Fibroblast of villous mesenchyme (primary cell): ENCODE measurements around the gene ZBTB43. TPM values are rescaled to one million over a fixed set of nuclear protein-coding genes. Genes with fewer than 3 reads are reported as not detected.

Experiments
- DNase-seq: peaks from one replicate; pipeline ENCODE4 v3.0.0-alpha.2; 2010; ENCODE audit warnings: low read depth
- H3K4me3 ChIP-seq: 2 replicates; pipeline ENCODE4 v1.5.1; 2011; ENCODE audit warnings: low read depth, mild to moderate bottlenecking, low read length
- total RNA-seq: library from RNA; depleted of rRNA; stranded (reverse); fragments of >200 nt; gene quantifications from 2 replicates; pipeline ENCODE4 v1.2.3, GENCODE V29; 2012
- TF ChIP-seq, protein P1 (sequence below): IDR thresholded peaks from 2 replicates; pipeline ENCODE4 v1.5.1; 2012; ENCODE audit warnings: low read depth, mild to moderate bottlenecking, low read length; ENCODE audit not compliant: insufficient read depth

ZBTB43 gene, protein sequence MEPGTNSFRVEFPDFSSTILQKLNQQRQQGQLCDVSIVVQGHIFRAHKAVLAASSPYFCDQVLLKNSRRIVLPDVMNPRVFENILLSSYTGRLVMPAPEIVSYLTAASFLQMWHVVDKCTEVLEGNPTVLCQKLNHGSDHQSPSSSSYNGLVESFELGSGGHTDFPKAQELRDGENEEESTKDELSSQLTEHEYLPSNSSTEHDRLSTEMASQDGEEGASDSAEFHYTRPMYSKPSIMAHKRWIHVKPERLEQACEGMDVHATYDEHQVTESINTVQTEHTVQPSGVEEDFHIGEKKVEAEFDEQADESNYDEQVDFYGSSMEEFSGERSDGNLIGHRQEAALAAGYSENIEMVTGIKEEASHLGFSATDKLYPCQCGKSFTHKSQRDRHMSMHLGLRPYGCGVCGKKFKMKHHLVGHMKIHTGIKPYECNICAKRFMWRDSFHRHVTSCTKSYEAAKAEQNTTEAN
- total RNA-seq: 9.0 and 13.0 TPM in 2 replicates

DNA sequence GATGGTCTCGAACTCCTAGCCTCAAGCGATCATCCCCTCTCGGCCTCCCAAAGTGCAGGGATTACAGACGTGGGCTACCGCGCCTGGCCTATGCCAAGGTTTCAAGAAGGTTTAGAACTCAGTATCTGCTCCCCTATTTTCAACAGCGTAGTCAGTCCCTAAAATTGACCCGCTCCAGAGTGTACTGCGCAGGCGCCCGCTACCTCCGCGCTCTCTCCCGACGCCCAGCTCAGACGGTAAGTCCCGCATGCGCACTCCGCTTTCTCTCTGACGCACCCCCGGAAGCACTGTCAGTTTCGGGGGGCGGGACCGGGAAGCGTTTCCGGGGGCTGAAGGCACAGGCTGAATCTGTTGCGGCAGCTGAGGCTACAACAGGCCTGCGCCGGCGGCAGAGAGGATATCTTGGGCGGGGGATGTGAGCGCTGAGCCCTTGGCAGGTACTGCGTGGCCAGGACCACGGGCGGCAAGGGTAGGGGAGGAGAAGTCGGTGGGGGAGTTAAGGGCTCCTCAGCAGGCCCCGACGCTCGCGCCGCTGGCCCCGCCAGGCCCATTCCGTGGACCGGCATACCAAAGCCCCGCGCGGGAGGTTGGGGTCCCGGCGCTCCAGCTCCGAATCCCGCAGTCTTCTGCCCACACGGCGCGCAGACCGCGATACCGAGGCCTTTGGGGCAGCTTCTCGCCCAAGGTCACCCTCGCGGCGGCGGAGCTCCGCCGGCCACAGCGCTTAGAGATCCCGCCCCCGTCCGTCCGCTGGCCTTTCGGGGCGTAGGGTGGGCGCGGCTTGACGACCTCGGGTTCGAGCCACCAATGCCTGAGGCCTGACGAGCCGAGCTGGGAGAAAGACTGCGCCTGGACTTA lies at the start of gene ZBTB43:
TSS of gene ZBTB43 (plus strand) at position 345 of the 858 bp plus-strand sequence. CDS start 27,470 bp downstream, outside the sequence.
- peak within 1 kb of the TSS; percentile 94 for H3K4me3 ChIP-seq
- TF ChIP-seq, protein P1, sequence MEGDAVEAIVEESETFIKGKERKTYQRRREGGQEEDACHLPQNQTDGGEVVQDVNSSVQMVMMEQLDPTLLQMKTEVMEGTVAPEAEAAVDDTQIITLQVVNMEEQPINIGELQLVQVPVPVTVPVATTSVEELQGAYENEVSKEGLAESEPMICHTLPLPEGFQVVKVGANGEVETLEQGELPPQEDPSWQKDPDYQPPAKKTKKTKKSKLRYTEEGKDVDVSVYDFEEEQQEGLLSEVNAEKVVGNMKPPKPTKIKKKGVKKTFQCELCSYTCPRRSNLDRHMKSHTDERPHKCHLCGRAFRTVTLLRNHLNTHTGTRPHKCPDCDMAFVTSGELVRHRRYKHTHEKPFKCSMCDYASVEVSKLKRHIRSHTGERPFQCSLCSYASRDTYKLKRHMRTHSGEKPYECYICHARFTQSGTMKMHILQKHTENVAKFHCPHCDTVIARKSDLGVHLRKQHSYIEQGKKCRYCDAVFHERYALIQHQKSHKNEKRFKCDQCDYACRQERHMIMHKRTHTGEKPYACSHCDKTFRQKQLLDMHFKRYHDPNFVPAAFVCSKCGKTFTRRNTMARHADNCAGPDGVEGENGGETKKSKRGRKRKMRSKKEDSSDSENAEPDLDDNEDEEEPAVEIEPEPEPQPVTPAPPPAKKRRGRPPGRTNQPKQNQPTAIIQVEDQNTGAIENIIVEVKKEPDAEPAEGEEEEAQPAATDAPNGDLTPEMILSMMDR: no peak
- peak; percentile 96 for DNase-seq

DNA sequence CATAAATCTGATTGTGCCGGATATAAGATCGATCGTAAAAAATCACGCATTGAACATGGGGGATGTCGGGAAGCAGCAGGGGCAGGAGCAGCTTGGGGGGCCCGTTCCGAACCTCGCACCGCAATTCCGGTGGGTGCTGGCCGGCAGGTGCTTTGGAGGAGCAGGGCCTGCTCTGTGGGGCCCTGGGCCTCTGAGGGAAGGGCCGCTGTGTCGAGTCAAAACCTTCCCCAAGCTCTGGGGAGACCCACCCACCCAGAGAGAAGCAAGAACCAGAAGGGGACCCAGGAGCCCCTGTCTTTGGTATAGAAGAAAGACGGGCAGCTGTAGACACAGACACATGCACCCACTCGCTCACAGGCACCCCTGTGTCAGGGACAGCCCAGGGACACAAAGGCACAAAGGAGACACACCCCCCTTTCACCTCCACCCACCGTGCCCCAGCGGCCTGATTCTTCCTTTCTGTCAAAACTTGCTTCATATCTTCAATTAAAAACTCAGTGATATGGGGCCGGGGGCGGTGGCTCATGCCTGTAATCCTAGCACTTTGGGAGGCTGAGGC lies 49.4 kb upstream of the ZBTB43 start:
- H3K4me3 ChIP-seq: no peak overlapping the region
- TF ChIP-seq, protein P1: no peak
- no peak for DNase-seq

DNA sequence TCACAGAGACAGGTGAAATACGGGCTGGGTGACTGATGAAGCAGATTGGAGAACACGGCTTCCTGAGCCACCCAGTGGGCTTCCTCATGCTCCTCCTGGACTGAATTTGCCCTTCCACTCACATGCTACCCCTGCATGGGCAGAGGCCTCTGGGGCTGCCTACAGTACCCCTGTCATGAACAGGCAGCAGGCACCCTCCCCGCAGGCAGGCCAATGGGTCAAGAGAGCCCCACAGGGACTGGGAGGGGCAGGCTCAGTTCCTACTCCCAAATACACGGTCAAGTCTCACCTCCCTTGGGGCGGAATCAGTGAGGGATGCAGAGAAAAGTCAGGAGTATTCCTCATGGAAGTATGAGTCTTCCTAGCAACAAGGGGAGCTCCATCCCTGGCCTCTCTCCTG lies 48.6 kb upstream of the ZBTB43 start:
- DNase-seq: no peak
- no peak overlapping the region for H3K4me3 ChIP-seq
- TF ChIP-seq, protein P1: no peak

DNA sequence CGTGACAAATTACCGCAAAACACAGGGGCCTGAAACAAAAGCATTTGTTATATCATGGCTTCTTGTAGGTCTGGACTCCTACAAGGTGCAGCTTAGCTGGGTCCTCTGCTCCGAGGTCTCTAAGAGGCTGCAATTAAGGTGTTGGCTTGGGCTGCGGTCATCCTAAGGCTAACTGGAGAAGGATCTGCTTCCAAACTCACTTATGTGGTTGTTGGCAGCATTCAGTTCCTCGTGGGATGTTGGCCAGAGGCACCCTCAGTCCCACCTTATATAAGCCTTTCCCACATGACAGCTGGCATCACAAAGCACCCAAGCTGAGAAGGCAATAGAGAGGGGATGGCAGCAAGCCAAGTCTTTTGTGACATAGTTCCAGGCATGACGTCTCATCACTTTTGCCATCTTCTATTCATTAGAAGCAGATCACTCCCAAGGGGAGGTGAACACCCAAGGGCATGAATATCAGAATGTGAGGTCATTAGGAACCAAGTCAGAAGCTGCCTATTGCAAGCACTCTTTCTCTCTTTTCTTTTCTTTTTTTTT lies 47.9 kb upstream of the ZBTB43 start:
- DNase-seq: no peak
- no peak overlapping the region for H3K4me3 ChIP-seq
- TF ChIP-seq, protein P1: no peak

DNA sequence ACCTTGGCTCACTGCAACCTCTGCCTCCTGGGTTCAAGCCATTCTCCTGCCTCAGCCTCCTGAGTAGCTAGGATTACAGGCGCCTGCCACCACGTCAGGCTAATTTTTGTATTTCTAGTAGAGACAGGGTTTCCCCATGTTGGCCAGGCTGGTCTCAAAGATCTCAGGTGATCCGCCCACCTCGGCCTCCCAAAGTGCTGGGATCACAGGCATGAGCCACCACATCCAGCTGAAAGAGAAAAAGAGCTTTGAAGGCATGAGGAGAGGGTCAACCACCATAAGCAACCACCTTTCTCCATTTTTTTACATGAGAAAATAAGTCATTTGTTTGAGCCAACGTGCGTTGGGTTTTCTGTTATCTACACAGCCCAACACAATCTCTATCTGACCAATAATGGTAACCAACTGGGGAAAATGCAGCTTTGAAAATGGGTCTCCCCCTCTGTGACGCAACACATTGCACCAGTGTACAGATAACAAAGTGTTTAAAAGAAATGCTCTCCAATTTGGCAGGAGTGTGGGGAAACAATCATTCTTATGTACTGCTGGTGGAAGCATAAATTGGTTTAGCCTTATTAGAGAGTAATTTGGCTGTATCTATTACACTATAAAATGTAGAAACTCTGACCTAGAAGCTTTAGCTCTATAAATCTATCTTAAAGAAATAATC lies 45.8 kb upstream of the ZBTB43 start:
- H3K4me3 ChIP-seq: no peak overlapping the region
- no peak for DNase-seq
- TF ChIP-seq, protein P1: no peak

DNA sequence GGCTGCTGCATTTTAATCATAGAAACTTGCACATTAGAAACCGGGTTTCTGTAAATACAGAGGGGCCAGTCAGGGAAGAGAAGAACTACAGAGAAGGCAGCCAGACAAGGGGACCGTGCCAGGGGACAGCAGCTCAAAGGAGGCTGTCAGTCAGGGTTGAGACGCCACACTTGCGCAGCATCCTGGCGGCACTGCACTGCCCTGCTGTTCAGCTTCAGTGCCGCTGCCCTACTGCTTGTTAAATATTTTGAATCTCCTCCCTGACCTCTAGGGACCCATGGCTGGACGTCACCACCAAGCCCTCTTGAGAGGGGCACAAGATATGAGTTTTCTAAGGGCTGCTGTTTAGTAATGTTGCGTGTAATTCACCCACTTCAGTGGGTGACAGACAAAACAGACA lies 43.6 kb upstream of the ZBTB43 start:
- TF ChIP-seq, protein P1: no peak
- no peak for DNase-seq
- H3K4me3 ChIP-seq: no peak overlapping the region
